ENCODE data around the gene TMEM240.
"Not testable (repeated sequence)": the region's sequence is repeated elsewhere in the genome, so short reads cannot be mapped to it uniquely, and the experiment has no call there.

Gene TMEM240

DNA sequence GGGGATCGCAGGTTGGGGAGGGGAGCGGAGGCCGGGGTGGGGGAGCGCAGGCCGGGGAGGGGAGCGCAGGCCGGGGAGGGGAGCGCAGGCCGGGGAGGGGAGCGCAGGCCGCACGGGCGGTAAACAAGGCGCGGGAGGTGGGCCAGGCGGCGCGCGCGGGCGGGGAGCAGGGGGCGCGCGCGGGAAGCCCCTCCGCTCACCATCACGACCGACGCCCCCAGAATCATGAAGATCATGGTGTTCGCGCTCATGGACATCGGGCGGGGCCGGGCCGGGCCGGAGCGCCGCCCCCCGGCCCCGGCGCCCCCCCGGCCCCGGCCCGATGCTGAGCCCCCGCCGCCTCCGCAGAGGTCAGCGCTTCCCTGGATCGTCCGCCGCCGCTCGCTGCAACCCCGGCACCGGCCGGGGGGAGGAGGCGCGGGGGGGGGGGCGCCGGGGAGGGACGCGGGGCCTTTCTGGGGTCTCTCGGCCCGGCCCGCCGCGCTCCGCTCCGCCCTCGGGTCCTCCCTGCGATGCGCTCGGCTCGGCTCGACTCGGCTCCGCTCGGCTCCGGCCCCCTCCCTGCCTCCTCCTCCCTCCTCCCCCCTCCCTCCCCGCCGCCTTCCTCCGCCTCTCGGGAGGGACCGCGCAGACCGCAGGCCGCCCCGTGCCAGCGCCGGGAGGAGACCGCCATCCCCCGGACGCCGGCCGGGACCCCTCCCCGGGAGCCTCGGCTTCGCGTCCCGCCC lies at the start of gene TMEM240:
TSS of gene TMEM240 (minus strand) at position 535 of the 728 bp plus-strand sequence. CDS start at position 257, 278 bp downstream.
- no peak for FAIRE-seq

DNA sequence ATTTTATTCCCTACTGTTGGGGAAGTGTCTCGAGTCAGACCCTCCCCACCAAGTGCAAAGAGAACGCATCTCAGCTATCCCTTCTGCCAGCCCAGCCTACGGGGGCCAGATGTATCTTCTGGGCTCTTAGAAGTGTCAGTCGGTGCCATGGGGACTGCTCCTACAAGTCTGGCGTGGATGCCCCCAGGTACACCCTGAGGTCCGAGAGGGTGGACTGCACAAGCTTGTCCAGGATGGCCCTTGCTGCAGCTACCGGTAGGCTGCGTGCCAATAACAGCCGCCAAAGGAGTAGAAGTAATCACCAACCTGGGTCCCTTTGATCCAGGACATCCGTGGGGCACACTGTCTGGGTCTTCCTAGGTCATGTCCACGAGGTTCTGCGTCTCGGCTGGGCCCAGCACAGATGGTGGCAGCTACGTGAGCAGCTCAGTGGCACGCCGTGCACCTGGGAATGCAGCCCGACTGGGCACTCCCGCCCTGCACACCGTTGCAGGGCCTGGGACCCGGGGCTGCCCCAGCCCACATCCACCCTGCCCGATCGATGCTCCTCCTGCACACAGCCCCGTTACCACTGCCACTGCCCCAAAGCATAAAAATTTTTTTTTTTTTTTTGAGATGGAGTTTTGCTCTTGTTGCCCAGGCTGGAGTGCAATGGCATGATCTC lies 43.1 kb upstream of the TMEM240 start:
- FAIRE-seq = no peak

DNA sequence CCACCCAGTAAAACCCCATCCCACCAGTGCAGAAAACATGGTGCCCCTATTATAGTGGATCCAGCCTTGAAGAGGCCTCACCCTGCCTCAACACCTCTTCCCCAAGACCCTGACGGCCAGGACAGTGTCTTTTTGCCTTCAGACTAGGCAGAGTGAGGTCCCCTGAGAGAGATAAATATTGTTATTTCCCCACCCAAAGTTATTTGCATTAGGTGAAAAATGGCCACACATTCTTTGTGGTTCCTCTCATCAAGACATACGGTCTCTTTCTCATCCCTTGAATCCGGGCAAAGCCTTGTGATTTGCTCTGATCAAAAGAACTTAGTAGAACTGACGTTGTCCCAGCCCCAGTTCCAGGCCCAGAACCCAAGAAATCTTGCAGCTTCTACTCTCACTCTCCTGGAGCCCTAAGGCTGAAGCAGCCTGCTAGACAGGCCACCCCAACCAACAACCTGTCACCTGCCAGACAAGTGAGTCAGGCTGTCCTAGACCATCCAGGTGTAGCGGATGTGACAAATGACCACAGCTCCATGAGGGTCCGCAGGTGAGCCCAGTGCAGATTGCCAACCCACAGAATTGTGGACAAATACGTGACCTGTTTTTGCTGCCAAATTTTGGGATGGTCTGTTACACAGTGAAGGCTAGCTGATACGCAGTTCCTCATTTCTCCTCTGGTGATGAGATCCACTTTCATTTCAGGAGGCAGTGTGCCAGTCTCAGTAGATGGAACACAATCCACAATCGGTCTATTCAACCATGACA lies 42.3 kb upstream of the TMEM240 start:
- FAIRE-seq = no peak

DNA sequence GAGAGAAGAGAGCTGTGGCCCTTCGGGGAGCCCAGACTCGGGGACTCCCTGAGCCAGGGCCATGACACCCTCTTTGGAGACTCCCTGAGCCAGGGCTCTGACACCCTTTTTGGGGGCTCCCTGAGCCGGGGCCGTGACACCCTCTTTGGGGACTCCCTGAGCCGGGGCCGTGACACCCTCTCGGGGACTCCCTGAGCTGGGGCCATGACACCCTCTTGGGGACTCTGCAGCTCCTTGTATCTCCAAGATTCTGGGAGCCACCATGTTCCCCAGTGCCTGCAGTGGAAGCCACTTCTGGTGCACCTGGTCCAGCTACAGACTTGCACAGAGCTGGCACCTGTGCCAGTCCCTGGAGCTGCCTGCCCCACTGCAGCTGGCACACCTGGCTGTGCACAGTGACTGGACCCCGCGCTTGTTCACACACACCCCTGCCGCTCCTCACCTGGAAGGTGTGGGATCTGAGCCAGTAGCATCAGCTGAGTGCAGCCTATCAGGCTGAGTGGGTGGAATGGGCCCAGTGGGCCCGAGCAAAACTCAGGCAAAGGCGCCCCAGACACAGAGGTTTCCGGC lies 38.0 kb upstream of the TMEM240 start:
- no peak for FAIRE-seq

DNA sequence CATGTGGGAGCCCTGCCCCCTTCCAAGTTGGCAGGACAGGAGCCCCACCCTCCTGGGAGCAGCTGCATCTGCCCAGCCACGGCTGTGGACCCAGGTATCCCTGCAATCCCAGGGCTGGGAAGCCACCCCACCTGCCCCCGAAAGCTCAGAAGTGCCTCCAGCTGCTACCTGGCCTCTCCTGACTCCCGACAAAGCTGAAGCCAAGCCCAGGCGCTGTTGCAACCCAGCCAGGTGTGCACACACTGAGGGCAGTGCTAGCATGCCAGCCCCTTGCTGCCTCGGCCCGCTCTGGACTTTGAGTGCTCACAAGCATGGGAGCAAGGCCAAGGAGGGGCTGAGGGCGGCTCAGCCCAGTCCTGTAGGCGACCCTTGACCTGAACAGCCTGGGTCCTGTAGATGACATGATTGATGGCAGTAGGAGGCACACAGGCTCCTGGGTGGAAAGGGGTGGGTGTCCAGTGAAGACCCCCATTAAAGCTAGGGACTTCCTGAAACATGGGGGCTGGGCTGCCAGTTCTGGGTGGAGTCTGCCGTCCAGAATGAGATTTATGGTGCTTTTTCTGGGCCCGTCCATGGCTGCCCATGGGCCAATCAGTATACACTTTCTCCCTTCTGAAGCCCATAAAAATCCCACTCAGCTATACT lies 37.1 kb upstream of the TMEM240 start:
- no peak for FAIRE-seq

DNA sequence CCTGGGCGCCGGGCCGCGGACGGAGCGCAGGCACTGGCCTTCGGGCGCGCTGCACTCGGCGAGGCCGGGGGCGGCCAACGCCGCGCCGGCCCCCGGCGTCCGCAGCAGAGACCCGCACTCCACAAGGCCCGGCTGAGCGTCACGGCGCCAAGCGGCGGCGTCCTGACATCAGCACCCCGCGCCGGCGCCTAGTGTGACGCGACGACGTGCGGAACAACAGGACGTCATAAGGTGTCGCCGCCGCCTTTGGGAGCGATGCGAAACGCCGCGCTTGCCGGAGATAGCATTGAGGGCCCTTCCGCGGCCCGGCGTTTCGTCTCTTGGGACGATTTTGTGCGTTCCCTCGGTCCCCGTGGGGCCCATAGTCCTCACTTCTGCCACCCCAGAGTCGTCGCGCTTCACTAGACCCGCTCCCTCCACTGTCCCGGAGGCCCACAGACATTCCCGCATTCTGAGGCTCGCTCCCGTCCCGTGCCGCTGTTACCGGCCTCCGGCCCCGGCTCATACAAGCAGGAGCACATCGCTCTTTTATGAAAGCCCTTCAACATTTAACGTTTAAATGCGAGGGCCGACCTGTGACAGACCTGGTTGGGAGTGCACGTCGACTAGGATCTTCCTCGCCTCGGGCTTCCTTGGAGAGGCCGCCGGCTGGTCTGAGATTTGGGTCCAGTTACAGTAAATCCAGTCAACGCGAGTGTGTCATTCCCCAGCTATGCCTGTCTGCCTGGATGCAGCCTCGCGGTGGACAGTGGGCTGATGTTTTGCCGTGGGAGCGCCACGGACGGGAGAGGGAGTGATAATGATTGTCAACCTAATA lies 34.5 kb upstream of the TMEM240 start, which contains the start of gene SSU72:
TSS of gene SSU72 (minus strand) at position 143 of the 817 bp plus-strand sequence. CDS start 306 bp downstream, outside the sequence.
- FAIRE-seq = no peak

DNA sequence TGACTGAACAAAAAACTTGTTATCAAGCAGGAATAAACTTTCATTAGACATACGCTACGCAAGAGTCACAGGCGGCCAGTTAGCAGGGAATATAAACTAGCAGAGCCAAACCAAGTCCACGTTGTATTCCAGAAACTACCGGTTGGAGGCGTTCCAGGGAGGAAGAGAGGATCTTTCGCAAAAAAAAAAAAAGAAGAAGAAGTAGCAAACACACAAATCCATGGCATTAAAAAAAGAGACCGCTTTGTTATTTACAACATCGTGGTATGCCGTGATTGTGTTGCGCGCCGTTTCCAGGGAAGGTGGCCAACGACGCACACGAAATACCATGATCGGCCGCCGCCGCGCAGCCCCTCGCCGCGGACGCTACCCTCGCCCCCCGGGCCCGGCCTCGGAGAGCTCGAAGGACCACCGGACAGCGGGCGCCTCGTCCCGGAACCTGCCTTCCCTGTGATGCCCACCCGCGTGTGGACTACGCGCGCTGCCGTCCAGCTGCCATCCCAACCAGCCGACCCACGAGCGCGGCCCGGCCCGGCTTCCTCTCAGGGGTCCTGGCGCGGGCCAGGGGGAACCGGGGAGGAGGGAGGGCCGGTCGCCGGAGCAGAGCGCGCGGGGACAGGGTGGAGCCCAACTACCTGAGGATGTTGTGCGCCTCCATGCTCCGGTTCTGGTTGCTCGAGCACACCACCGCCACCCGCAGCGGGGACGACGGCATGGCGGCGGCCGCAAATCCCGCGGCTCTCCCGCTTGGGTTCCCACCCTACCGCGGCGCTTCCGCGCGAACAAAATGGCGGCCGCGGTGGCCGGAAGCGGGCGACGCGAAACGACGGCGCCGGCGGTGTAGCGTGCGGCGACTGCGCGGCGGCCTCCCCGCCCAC lies 33.7 kb upstream of the TMEM240 start:
- FAIRE-seq = no peak

DNA sequence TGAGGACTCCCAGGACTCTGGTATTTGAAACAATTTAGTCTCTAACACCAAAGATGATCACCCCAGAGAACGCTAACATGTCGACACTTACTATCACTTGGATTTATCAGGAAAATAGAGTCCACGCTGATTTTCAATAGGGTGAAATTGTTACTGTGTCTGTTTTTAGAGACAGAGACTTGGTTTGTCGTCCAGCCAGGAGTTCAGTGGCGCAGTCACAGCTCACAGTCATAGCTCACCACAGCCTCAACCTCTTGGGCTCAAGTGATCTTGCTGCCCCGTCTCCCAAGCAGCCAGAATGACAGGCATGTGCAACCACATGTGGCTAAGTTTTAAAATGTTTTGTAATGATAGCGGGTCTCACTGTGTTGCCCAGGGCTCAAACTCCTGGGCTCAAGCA lies 28.9 kb upstream of the TMEM240 start:
- FAIRE-seq = no peak

DNA sequence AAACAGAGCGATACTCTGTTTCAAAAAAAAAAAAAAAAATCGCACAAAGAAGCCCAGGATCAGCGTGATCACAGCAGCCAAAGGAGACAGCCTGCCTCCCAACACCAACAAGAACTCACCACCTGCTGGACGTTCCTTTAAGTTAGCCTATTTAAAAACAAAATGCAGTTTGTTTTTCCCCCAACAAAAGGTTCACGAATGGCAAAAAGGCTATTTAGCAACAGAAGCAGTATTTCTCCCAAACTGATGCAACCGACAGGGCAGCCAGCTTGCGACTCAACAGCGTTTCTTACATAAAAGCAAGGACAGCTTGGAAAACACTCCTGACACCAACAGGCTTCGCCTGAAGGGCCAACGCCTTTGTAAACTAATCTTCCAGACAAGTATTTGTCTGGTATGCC lies 27.5 kb upstream of the TMEM240 start:
- no peak for FAIRE-seq

DNA sequence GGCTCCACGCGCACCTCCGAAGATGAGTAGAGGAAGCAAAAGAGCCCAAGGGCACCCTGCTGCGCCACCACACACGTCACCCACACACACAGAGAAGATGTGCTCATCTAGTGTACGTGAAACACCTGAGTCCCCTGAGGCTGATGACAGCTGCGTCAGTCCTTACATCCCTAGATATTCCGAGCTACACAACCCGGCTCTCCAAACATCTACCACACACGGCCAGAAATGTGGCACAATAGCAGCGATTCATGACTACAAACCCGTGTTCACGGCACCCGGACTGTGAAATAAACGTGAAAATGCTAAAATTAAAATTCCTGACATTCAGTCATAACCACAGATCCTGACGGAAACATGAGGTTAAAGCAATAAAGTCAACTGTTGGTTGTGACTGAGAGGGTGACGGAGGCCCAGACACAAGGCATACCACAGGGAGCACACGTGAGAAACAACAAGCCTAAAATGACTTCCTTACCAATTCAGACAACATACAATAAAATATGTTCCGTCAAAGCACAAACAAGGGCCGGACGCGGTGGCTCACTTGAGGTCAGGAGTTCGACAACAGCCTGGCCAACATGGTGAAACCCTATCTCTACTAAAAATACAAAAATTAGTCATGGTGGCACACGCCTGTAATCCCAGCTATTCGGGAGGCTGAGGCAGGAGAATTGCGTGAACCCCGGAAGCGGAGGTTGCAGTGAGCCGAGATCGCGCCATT lies 26.9 kb upstream of the TMEM240 start:
- no peak for FAIRE-seq

DNA sequence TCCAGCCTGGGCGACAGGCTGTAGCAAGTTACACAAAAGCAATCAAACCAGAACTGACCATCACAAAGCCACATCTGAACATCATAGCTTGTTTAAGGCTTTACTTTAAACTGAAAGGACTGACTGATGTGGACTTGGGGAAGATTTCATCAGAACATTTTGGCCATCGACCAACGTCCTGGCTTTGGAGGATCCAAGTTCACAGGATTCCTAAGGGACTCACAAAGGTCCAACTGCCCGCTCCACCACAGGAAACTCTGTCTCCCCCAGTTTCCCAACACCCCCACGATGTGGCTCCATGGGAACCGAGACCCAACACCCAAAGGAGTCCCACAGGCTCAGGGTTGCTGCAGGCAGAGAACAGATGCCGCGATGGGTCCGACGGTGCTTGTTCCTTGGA lies 24.9 kb upstream of the TMEM240 start:
- FAIRE-seq = no peak

DNA sequence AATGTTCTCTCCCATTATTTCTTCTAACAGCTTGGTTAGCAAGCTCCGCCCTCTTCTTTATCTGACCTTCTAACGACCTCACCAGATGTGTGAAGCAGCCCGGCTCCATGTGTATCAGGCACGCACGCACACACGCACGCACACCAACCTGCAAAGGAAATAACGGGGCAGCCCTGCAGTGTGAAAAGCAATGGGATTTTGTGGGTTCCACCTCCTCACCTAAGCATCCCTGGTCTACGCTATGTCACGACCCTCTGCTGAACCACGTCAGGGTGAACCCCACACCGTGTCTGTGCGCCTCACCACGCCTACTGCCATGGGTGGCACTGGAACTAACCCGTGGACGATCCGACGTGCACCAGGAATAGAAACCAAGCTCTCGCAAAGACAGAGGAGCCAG lies 23.8 kb upstream of the TMEM240 start:
- no peak for FAIRE-seq

DNA sequence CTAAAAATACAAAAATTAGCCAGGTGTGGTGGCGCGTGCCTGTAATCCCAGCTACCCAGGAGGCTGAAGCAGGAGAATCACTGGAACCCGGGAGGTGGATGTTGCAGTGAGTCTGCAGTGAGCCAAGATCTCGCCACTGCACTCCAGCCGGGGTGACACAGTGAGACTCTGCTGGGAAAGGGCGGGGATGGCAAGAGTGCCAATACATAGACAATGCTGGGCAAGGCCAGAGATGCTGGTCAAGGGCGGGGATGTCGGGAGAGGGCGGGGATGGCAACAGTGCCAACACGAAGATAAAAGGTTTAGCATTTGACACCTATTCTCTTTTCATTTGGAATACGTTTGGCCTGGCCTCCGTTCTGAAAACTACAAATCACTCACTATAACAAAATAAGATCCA lies 23.3 kb upstream of the TMEM240 start:
- FAIRE-seq = no peak

DNA sequence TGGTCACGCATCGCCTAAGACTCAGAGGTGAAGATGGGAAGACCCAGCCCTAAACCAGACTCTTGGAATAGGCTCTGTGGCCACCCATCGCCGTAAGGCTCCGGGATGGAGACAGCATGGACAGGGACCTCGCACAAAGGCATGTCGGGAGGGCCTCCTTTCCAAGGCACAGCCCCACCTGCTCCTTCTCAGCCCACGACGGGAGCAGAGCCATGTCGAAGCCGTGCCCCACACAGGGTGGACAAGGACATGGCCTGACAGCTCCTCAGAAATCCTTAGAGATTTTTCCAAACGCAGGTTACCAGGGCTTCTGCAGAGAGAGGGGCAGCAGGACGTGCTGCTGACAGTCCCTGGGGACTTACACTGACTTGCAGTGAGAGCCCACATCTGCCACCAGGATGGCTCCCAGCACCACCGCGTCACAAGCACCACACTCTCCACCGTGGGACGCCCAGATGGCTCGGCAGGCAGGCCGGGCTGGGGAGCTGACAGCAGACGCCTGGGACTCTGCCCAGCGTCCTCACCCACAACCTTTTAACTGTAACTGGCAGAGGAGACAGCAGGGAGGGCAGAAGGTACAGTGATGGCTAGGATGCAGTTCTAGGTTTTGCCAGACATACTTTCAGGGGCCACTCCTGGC lies 22.3 kb upstream of the TMEM240 start:
- no peak for FAIRE-seq

DNA sequence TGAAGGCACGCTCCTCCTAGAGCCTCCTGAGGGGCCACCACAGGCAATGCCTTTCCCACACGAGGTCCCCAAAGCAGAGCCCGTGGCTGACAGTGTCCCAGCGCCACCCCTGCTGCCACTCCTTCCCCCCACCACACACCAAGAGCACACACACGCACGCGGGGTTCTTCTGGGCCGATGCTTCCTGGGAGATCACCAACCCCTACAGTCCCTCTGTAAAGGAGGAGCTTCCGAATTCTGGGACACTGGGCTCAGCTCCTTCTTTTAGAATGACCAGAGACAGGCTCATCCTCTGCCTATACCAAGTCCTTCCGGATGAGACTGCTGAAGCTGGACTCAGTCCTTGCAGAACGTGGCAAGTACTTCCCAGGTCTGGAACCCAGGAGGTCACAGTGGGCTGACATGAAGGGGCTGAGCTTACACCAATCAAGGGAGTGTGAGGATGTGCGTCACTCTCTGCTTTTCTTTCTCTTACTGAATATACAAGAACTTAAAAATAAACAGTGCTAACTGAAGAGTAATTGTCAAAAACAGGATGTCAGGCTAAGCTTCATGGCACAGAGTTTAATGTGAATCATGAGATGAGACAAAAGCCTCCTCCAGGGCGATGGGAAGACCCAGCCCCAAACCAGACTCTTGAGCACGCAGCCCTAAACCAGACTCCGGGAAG lies 21.5 kb upstream of the TMEM240 start:
- FAIRE-seq = no peak

DNA sequence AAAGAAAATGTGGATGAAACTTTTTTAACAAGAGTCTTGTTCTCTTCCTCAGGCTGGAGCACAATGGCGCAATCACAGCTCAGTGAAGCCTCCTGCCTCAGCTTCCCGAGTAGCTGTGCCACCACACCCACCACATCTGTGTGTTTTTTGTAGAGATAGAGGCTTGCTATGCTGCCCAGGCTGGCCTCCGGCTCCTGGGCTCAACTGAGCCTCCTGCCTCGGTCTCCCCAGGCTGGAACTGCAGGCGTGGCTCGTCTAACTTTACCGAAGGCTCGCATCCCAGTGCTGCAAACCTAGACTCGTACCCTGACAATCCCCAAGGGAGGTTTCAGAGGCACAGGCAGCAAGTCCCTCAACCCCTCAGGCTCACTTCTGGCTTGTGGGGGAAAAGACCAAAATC lies 19.8 kb upstream of the TMEM240 start:
- no peak for FAIRE-seq

DNA sequence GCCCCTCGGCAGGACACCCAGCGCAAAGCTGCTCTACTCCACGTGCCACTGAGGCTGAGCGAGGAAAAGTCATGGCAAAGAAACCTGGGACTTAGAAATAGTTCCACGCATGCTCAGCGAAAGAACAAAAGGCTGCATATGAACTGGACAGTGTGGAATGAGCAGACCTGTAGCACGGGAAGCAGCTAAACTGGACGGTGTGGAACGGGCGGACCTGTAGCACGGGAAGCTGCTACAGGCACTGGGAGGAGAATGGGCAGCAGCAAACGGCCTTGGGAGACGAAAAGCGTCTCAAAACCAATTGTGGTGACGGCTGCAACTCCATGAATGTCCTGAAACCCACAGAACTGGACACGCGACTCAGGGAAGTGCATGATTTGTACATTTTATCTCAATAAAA lies 18.6 kb upstream of the TMEM240 start:
- FAIRE-seq = no peak

DNA sequence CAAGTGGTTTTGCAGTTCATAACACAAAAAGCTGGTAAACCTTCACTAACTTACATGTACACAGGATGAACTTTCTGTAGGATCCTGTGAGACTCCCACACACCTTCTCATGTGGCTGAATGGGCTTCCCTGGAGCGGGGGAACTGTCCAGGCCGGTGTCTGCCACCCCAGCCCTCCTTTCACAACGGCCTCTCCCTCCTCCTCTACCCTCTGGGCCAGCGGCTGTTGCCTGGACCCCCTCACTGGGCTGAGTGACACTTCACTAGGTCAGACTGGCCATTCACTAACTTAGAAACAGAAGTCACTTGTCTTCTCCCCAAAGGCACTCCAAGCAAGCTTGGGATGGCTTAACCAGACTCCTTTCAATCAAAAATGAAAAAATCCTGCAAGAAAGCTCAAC lies 18.2 kb upstream of the TMEM240 start:
- no peak for FAIRE-seq

DNA sequence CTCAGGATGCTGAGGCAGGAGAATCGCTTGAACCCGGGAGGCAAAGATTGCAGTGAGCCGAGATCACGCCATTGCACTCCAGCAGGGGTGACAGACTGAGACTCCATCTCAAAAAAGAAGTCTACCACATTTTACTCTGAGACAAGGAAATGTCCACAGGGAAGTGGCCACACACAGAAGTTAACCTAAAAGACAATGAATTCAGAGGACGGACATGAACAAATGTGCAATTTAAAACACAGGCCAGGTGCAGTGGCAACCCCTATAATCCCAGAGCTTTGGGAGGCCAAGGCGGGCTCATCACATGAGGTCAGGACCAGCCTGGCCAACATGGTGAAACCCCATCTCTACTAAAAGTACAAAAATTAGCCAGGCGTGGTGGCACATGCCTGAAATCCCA lies 17.3 kb upstream of the TMEM240 start:
- not testable (repeated sequence) for FAIRE-seq

Measured in islet of Langerhans (tissue), 1 donor.